ENCODE data around the gene USP10.
A peak's percentile ranks its signal among the peaks of the same experiment; 100 is the strongest.

The USP10 gene

GRCh38 chr16:84749815-84750214 lies 50.0 kb downstream of the USP10 start:
- peak; percentile 69 for DNase-seq (ENCODE audit: low read depth, low spot score)

- no peak for DNase-seq (ENCODE audit: low read depth, low spot score)
Measured at GRCh38 chr16:84750575-84750974, 50.8 kb downstream of the USP10 start.

GRCh38 chr16:84751241-84751640 lies 51.4 kb downstream of the USP10 start:
- DNase-seq (ENCODE audit: low read depth, low spot score): no peak

GRCh38 chr16:84751947-84752346 lies 52.1 kb downstream of the USP10 start:
- DNase-seq (ENCODE audit: low read depth, low spot score): peak; percentile 24

- no peak for DNase-seq (ENCODE audit: low read depth, low spot score)
Measured at GRCh38 chr16:84752600-84752999, 52.8 kb downstream of the USP10 start.

- DNase-seq (ENCODE audit: low read depth, low spot score): no peak
Measured at GRCh38 chr16:84753412-84754326, 53.9 kb downstream of the USP10 start.

- DNase-seq (ENCODE audit: low read depth, low spot score): peak; percentile 74
Measured at GRCh38 chr16:84754353-84754856, 54.6 kb downstream of the USP10 start.

GRCh38 chr16:84754956-84755672 lies 55.3 kb downstream of the USP10 start:
- DNase-seq (ENCODE audit: low read depth, low spot score): no peak

- no peak for DNase-seq (ENCODE audit: low read depth, low spot score)
Measured at GRCh38 chr16:84756830-84757229, 57.0 kb downstream of the USP10 start.

GRCh38 chr16:84758627-84759026 lies 58.8 kb downstream of the USP10 start:
- no peak for DNase-seq (ENCODE audit: low read depth, low spot score)

GRCh38 chr16:84759061-84759460 lies 59.3 kb downstream of the USP10 start:
- no peak for DNase-seq (ENCODE audit: low read depth, low spot score)

GRCh38 chr16:84759906-84760305 lies 60.1 kb downstream of the USP10 start:
- DNase-seq (ENCODE audit: low read depth, low spot score): no peak

- DNase-seq (ENCODE audit: low read depth, low spot score): no peak
Measured at GRCh38 chr16:84761448-84762368, 61.9 kb downstream of the USP10 start.

GRCh38 chr16:84763164-84763563 lies 63.4 kb downstream of the USP10 start:
- no peak for DNase-seq (ENCODE audit: low read depth, low spot score)

- DNase-seq (ENCODE audit: low read depth, low spot score): no peak
Measured at GRCh38 chr16:84763629-84764028, 63.8 kb downstream of the USP10 start.

GRCh38 chr16:84764970-84765369 lies 65.2 kb downstream of the USP10 start:
- no peak for DNase-seq (ENCODE audit: low read depth, low spot score)

GRCh38 chr16:84765616-84766580 lies 66.1 kb downstream of the USP10 start:
- DNase-seq (ENCODE audit: low read depth, low spot score): no peak

- DNase-seq (ENCODE audit: low read depth, low spot score): no peak
Measured at GRCh38 chr16:84766978-84767773, 67.4 kb downstream of the USP10 start.

GRCh38 chr16:84768061-84768807 lies 68.4 kb downstream of the USP10 start:
- DNase-seq (ENCODE audit: low read depth, low spot score): no peak
